Rectal smooth muscle tissue (tissue), 1 donor: ENCODE data around the gene TMEM167A.

ENCODE experiments used
- H3K27ac ChIP-seq: one replicate; pipeline ENCODE4 v1.7.0; 2013; ENCODE audit warnings: low read depth, low read length, inconsistent platforms
- H3K27me3 ChIP-seq: one replicate; pipeline ENCODE4 v1.7.0; 2013; ENCODE audit warnings: low read length; ENCODE audit not compliant: control insufficient read depth, insufficient read depth
- H3K36me3 ChIP-seq: one replicate; pipeline ENCODE4 v1.7.0; 2013; ENCODE audit warnings: low read length; ENCODE audit not compliant: control insufficient read depth, insufficient read depth
- H3K4me1 ChIP-seq: one replicate; pipeline ENCODE4 v1.7.0; 2013; ENCODE audit warnings: low read length; ENCODE audit not compliant: control insufficient read depth, insufficient read depth
- H3K4me3 ChIP-seq: one replicate; pipeline ENCODE4 v1.7.0; 2013; ENCODE audit warnings: low read length
- H3K9ac ChIP-seq: one replicate; pipeline ENCODE4 v1.7.0; 2013; ENCODE audit warnings: low read length

The TMEM167A gene

GRCh38 chr5:83048277-83048676 is 28.9 kb downstream of the TMEM167A start:
- H3K4me1 ChIP-seq = no peaks in the 10 kb centered on the region
- H3K27ac ChIP-seq = no peak overlapping the region
- H3K4me3 ChIP-seq = no peak overlapping the region
- H3K27me3 ChIP-seq = no peaks in the 10 kb centered on the region
- H3K36me3 ChIP-seq = no peaks in the 10 kb centered on the region
- no peak overlapping the region for H3K9ac ChIP-seq

- no peak overlapping the region for H3K4me3 ChIP-seq
- H3K9ac ChIP-seq = no peak overlapping the region
- no peaks in the 10 kb centered on the region for H3K36me3 ChIP-seq
- H3K27me3 ChIP-seq = no peaks in the 10 kb centered on the region
- H3K4me1 ChIP-seq = no peaks in the 10 kb centered on the region
- no peak overlapping the region for H3K27ac ChIP-seq
These were observed 32.3 kb downstream of the TMEM167A start for GRCh38 chr5:83044926-83045325.

- Histone ChIP-seq H3K9ac (no peak overlapping the region), H3K27me3 (no peaks in the 10 kb centered on the region), H3K4me1 (no peaks in the 10 kb centered on the region), H3K36me3 (no peaks in the 10 kb centered on the region), H3K27ac (no peak overlapping the region), H3K4me3 (no peak overlapping the region)
These were observed 34.7 kb downstream of the TMEM167A start for GRCh38 chr5:83042507-83042906.

GRCh38 chr5:83038924-83039323 is 38.3 kb downstream of the TMEM167A start:
- Histone ChIP-seq H3K4me3 (no peak overlapping the region), H3K27ac (no peak overlapping the region), H3K27me3 (no peaks in the 10 kb centered on the region), H3K4me1 (peaks cover 5% of the 10 kb centered on the region), H3K36me3 (no peaks in the 10 kb centered on the region), H3K9ac (no peak overlapping the region)

- H3K27me3 ChIP-seq = no peaks in the 10 kb centered on the region
- H3K9ac ChIP-seq = no peak overlapping the region
- H3K27ac ChIP-seq = no peak overlapping the region
- H3K36me3 ChIP-seq = no peaks in the 10 kb centered on the region
- H3K4me1 ChIP-seq = peaks cover 5% of the 10 kb centered on the region
- no peak overlapping the region for H3K4me3 ChIP-seq
These were observed 40.1 kb downstream of the TMEM167A start for GRCh38 chr5:83036991-83037575.

GRCh38 chr5:83035373-83036100 is 41.7 kb downstream of the TMEM167A start:
- H3K4me3 ChIP-seq = no peak overlapping the region
- H3K27ac ChIP-seq = no peak overlapping the region
- H3K9ac ChIP-seq = no peak overlapping the region
- no peaks in the 10 kb centered on the region for H3K27me3 ChIP-seq
- H3K4me1 ChIP-seq = peaks cover 5% of the 10 kb centered on the region
- no peaks in the 10 kb centered on the region for H3K36me3 ChIP-seq

GRCh38 chr5:83034528-83035207 is 42.5 kb downstream of the TMEM167A start:
- no peak overlapping the region for H3K27ac ChIP-seq
- no peaks in the 10 kb centered on the region for H3K36me3 ChIP-seq
- H3K4me3 ChIP-seq = no peak overlapping the region
- H3K9ac ChIP-seq = no peak overlapping the region
- H3K4me1 ChIP-seq = peaks cover 5% of the 10 kb centered on the region
- no peaks in the 10 kb centered on the region for H3K27me3 ChIP-seq

GRCh38 chr5:83034036-83034435 is 43.2 kb downstream of the TMEM167A start:
- Histone ChIP-seq H3K36me3 (no peaks in the 10 kb centered on the region), H3K27ac (no peak overlapping the region), H3K27me3 (no peaks in the 10 kb centered on the region), H3K4me1 (peaks cover 5% of the 10 kb centered on the region), H3K4me3 (no peak overlapping the region), H3K9ac (no peak overlapping the region)

GRCh38 chr5:83031381-83031780 is 45.8 kb downstream of the TMEM167A start:
- Histone ChIP-seq H3K9ac (no peak overlapping the region), H3K36me3 (no peaks in the 10 kb centered on the region), H3K27ac (no peak overlapping the region), H3K4me3 (no peak overlapping the region), H3K27me3 (no peaks in the 10 kb centered on the region), H3K4me1 (peaks cover 5% of the 10 kb centered on the region)

- no peaks in the 10 kb centered on the region for H3K27me3 ChIP-seq
- no peak overlapping the region for H3K9ac ChIP-seq
- H3K27ac ChIP-seq = no peak overlapping the region
- H3K4me1 ChIP-seq = no peaks in the 10 kb centered on the region
- no peak overlapping the region for H3K4me3 ChIP-seq
- no peaks in the 10 kb centered on the region for H3K36me3 ChIP-seq
These were observed 47.3 kb downstream of the TMEM167A start for GRCh38 chr5:83029912-83030311.

GRCh38 chr5:83026930-83027687 is 50.1 kb downstream of the TMEM167A start:
- Histone ChIP-seq H3K27ac (no peak overlapping the region), H3K27me3 (no peaks in the 10 kb centered on the region), H3K4me1 (no peaks in the 10 kb centered on the region), H3K9ac (no peak overlapping the region), H3K36me3 (no peaks in the 10 kb centered on the region), H3K4me3 (no peak overlapping the region)

- Histone ChIP-seq H3K27ac (no peak overlapping the region), H3K27me3 (no peaks in the 10 kb centered on the region), H3K36me3 (no peaks in the 10 kb centered on the region), H3K9ac (no peak overlapping the region), H3K4me1 (no peaks in the 10 kb centered on the region), H3K4me3 (no peak overlapping the region)
These were observed 50.7 kb downstream of the TMEM167A start for GRCh38 chr5:83026516-83026915.
